G401.6 (cell line): ENCODE results near the gene CLP1.

Source experiments
- FAIRE-seq: peaks from 2 replicates; lab custom pipeline; 2012; peaks lifted over from hg19 to GRCh38; lab: Jason Lieb, UNC

Gene CLP1

DNA sequence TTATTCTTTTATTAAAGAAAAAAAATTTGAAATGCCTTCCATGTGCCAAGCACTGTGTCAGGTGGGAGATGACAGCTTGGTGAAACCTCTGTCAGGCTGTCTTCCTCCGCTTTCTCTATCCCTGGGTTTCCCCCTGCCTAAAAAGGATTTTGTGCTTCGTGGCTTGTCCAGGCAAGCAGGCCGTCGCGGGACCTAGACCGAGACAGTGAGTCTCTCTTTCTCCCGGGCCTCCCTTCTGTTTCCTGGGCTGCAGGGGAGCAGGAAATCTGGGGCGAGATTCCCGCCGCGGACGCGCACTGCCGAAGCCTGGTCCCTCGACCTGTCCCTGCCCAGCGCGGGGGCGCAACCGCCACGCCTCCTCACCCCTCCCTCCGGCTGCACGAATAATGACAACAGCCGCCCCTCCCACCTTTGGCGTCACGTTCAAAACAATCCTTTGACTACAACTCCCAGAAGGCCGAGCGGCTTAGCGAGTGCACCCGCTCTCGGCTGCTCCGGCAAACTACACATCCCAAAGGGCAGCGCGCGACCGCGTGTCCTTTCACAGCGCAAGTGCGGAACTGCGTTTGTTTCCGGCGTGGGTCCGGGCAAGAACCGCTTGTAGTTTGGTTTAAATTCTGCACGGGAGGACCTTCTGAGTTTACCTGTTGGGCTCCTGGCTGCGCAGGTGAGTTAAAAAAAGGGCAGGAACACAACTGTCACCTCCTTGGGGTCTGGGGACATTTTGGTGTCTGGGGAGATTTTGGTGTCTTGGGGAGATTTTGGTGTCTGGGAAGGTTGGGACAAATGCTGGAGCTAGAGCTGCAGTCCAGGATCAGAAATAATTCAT is at the start of gene CLP1:
TSS of gene CLP1 (plus strand) at position 569 of the 829 bp plus-strand sequence. CDS start 1,715 bp downstream, outside the sequence.
- peak; percentile 98 for FAIRE-seq

DNA sequence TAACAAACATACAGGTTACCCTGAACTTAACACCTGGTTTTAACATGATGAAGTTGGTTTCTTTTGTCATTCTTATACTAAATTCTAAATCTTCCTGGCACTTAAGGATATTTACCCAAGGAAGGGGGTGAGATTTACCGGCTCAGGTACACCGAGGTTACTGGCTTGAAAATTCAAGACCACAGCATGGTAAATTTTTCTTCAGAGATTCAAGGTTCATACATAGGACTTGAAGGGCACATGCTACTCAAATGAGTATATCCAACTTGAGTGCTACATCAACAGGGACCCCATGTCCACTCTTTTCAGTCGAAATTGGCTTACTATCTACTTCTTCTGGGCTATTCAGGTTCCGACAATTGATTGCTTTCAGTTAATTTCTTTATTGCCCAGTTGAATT is 47.4 kb upstream of the CLP1 start:
- FAIRE-seq = no peak

DNA sequence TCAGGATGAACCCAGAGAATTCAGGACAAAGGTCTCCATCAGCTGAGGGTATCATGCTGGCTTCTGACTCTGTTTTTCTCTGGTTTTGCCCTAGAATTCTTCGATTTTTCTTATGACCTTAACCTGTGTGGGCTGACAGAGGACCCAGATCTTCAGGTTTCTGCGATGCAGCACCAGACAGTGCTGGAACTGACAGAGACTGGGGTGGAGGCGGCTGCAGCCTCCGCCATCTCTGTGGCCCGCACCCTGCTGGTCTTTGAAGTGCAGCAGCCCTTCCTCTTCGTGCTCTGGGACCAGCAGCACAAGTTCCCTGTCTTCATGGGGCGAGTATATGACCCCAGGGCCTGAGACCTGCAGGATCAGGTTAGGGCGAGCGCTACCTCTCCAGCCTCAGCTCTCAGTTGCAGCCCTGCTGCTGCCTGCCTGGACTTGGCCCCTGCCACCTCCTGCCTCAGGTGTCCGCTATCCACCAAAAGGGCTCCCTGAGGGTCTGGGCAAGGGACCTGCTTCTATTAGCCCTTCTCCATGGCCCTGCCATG is 43.3 kb upstream of the CLP1 start:
- no peak for FAIRE-seq

DNA sequence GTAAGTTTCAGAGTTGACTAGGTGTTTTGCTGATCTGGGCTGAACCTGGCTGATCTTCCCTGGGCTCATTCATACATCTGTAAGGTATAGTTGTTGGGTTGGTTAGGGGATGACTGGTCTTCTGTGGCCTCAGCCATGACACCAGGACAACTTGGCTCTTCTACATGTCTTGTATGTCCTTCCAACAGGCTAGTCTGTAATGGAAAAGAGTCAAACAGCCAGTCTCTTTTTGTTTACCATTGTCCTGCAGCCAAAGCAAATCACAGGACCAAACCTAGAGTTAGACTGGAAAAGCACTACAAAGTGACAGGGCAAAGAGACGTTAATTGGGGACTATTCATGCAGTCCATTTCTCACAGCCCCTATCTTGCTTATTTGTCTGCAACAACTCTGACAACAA is 42.3 kb upstream of the CLP1 start:
- FAIRE-seq = no peak

DNA sequence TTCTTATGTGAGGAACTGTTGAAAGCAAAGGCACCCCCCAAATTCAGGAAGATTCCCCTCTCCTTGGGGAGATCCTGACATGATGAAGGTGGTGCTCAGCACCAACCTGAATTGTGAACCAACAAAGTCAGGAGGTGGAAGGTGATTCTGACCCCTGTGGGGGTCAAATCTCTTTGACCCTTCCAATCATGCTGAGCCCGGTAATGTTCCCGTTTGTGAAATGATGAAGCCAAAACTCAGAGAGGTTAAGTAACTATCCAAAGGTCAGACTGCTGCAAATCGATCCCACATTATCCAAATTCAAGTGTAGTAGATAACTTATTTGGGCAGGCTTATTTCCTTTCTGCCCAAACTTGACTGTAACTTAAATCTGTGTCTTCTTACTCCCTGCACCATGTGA is 41.0 kb upstream of the CLP1 start:
- no peak for FAIRE-seq

DNA sequence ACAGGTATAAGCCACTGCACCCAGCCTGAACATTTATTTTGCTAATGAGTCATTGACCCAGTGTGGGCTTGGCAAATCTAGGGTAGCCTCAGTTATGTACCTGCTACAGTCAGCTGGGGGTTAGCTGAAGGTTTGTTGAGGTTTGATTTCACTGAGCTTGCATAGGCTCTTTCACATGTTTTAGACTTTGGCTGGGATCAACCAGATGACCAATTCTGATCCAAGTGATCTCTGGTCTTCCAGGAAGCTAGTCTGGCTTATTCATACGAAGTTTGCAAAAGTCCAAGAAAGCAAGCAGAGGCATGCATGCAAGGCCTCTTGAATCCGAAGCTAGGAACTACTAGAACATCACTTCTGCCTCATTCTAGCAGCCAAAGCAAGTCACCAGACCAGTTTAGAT is 39.1 kb upstream of the CLP1 start:
- FAIRE-seq = no peak

DNA sequence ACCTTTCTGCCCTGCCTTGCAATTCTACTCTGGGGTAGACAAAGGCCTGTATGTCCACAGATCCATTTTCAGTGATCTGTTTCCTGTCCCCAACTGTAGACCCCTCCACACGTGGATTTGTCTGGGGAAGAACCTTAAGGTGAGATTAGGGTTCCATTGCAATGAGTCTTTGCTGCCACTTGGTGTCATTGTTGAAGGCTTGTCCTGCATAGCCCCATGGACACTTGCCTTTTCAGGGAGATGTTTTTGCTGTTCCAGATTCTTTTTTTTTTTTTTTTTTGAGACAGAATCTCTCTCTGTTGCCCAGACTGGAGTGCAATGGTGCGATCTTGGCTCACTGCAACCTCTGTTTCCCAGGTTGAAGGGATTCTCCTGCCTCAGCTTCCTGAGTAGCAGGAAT is 38.2 kb upstream of the CLP1 start:
- no peak for FAIRE-seq

DNA sequence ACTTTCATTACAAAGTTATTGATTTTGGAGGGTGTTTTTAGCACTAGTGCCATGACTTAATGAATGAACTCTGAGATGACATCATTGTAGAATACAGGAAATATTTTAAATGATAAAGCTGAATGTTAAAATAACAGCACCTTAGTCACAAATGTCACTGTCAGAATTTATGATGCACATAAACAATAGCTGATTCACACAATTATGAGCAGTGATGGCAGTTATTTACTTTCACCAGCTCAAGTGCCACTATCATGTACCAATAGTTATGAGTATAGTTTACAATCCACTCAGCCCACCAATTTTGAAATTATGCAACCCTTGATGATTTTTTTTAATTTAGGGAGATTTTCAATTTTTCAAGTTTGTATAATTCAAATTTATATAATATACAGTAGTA is 37.1 kb upstream of the CLP1 start:
- FAIRE-seq = no peak

DNA sequence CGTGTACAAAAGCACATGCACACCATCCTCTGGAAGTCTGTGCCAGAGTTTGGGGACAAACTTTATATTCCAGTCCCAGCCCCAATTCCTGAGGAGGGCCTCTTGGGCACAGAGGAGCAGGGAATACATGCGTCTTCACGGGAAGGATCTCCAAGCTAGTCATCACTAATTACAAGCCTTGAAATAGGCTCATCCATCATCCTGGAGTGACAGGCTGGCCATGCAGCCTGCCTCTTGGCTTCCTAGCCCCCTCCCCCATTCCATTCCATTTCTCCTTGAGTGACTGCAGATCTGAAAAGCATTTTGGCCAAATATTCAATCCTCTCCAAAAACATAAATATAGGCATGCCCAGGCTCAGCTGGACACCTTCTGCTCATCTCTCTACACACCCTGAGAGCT is 35.3 kb upstream of the CLP1 start:
- FAIRE-seq = no peak

DNA sequence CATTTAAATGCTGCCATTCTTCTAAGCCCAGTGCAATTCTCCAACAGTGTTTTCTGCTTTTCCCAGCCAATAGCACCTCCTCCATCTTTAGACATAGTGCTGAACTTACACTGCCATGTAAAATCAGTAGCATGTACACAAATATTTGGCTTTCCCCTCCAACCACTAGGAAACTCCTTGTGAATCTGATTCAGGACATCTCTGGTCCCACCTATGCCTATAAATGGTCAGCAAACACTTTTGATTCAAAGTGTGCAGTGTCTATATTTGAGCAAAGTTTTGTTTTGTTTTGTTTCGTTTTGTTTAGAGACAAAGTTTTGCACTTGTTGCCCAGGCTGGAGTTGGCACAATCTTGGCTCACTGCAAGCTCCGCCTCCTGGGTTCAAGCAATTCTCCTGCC is 32.7 kb upstream of the CLP1 start:
- FAIRE-seq = no peak

DNA sequence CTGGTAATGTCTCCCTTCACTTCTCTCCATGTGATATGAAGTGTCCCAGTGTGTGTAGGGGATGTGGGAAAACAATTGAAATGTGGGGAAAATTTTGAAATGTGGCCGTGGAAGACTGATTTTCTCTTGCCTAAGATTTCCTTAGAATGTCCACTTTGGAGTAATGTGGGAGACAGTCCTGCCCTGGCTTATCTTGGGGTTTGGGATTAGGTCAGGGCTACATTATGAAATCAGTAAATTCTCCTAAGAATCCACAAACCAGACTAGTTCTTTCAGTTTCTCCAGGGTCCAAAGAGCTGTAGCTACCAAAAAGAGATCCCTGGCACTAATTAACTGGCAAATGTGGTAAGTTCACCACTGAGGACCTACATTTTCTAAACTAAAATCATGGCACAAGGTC is 30.7 kb upstream of the CLP1 start:
- no peak for FAIRE-seq

DNA sequence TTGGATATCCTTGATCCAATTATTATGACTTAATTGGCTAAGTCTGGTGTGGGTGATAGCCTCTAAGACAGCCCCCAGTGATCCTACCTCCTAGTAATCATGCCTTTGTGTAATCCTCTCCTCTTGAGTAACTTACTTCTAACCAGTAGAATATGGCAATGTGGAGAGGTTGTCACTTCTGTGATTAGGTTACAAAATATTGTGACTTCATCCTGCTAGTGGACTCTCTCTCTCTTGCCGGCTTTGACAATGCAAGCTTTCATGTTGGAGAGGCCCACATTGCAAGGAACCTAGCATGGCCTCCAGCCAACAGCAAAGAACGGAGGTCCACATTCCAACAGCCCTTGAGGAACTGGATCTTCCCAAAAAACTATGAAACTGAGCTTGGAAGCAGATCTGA is 27.4 kb upstream of the CLP1 start:
- FAIRE-seq = no peak

DNA sequence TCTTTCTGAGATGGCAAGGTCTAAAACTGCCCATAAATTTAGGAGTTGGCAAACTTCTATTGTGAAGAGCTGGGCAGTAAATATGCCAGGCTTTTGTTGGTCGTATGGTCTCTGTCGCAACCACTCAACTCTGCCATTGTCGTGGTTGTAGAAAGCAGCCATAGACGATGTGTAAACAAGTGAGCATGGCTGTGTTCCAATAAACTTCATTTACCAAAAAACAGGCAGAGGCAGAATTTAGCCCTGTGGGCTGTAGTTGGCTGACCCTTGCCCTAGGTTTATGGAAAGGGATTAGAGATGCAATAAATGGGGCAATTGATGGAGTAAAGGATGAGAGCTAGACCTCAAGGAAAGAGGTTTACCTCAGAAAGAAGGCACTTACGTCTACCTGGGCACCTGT is 25.4 kb upstream of the CLP1 start:
- FAIRE-seq = no peak

DNA sequence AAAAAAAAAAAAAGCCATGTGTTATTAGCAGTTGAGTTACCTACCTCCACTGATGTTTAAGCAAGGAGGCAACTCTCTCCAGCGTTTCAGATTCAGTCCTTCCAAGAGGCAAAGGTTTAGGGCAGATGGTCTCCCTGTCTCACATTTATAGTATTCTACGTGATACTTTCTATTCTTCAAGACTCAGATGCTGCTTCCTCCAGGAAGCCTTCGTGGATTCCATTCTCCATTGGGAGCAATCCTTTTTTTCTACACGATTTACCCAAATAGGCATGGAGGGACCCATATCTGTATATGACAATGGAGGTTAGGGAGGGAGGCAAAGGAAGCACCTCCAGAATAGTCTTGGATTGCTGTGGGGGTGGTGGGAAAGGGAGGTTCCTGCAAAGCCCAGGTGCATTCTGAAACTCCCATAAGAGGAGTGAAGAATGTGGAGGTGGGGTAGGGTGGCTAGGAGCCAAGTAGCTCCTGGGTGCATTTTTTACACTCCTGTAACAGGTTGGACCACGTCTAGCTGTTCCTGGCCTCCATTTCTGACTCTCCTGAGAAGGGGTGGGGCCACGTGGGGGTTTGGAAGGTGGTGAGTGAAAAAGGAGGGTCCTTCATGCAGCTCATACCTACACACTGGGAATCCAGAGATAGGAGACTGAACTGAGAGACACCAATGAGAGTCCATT is 24.0 kb upstream of the CLP1 start:
- no peak for FAIRE-seq

DNA sequence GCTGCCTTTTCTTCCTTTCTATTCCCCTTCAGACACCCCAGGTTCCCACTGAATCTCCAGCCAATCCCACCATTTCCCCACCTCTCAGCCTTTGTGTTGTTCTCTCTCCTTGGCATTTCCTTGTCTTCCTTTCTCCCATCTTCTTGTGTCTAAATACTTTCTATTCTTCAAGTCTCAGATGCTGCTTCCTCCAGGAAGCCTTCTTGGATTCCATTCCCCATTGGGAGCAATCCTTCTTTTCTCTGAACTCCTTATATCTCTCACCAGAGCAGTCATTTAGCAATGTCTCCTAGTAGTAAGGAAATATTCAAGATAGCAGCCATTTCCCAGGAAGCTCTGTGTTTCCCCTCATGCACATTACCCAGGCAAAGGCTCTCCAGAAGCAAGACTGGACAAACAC is 23.3 kb upstream of the CLP1 start:
- no peak for FAIRE-seq

DNA sequence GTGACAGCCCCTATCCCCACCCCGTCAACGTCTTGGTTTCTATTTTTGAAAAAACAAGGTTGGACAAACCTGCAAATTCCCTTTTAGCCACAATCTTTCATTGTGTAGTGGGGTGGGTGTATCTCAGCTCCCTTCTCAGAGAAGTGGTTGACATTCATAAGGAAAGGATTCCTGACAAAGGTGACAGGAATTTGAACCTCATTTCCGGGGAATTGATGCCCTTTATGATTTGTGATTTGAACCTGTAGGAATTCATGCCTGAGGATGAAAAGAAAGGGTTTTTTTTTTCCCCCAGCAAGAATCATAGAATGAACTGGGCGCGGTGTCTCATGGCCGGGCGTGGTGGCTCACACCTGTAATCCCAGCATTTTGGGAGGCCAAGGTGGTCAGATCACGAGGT is 22.3 kb upstream of the CLP1 start:
- no peak for FAIRE-seq

DNA sequence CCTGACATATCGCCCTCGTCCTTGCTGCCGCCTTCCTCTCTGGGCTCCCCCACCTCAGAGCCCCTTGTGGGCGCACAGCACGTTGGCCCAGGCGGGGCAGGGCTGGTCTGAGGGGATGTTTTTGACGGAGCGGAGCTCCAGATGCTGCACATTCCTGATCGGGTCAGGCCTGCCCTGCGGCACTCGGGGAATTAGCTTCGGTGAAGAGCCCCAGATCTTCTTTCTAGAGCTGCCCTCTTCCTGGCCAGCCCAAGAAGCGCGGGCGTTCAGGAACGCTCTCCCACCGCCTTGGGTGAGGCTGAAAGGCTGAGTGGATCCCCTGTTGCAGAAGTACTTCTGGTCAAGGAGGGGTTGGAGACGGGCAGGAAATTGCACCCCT is 19.9 kb upstream of the CLP1 start:
- FAIRE-seq = no peak

DNA sequence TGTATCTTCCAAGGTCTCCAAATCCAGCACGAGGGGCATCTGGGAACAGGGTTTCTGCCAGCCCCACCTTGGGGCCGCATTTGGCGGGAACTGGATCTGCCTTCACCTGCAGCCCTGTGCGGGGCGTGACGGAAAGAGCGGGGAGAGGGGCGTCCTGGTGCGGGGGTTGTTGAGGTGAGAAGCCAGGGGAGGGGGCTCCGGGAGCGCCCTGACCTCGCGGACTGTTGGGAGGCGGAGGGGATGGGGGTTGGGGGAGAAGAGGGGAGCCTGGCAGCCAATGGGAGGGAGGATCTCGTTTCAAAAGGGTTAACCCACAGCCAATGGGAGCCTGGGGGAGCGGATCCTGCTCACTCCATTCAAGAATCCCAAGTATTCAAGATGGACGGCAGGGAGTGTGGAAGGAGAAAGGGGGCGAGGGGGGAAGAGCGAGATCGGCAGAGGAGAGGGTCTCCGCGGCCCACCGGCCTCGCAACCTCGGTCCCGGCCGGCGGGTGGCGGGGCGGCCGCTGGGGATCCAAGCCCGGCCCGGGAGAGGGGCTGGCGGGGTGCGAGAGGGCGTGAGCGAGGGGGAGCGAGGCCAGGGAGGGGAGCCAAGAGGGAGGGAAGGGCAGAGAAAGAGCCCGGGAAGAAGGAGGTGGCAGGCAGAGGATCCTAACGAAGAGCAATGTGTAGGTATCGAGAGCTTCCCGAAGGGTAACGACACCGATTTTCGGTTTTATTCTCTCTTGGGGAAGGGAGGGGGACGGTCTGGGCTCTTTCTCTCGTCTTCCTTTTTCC is 19.4 kb upstream of the CLP1 start:
- peak; percentile 93 for FAIRE-seq

DNA sequence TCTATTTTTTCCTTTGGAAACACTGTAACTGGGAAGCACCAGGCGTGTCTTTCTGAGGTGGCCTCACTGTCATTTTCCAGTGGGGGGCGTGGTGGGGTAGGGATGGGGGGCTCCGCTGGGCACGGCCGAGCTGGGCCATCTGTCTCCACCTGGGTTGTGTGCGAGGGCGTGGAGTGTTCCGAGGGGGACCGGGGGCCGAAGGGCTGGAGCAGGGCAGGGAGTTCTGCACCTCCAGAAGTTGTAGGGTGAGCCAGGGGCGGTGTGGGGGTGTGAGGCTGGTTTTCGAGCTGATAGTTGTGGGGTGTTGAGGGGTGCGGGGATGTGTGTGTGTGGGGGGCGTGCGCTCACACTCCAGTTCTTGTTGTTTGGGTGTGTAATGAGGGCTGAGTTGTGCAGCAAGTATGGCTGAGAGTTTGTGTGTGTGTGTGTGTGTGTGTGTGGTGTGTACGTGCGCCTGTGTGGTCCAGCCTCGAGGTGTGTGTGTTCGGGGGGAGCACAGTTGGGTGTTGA is 18.7 kb upstream of the CLP1 start:
- no peak for FAIRE-seq

DNA sequence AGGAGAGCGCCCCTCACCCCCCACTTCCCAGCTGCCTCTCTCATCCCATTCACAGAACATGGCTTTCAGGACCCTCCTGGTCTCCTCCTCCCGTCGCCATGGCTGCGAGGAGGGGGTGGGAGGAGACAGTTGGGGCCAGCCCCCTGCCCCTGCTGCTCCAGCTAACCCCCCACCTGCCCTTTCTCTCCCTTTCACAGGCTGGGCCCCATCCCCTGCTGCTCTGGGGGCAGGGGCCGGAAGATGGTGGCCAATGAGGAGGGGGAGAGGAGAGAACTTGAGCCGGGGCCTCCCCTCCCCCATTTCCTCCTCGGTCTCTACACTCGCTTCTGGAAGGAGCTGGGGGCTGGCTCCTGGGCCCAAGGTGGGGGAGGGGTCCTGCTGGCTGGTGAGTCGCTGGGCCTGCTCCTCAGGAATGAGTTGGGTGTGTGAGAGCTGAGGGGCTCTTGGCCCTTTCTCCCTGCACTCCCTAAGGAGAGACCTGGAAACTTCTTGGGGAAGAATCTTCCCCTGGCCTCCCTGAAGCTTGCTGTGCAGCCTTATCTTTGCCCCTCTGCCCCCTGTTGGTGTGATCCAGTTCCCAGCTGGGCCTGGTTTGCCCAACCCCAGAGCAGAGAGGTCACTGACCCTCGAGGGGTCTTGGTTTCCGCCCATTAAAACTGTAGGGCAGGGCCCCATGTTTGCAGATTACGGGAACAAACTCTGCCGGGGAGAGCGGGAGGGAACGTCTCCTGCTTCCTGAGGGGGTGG is 18.1 kb upstream of the CLP1 start:
- peak; percentile 98 for FAIRE-seq

DNA sequence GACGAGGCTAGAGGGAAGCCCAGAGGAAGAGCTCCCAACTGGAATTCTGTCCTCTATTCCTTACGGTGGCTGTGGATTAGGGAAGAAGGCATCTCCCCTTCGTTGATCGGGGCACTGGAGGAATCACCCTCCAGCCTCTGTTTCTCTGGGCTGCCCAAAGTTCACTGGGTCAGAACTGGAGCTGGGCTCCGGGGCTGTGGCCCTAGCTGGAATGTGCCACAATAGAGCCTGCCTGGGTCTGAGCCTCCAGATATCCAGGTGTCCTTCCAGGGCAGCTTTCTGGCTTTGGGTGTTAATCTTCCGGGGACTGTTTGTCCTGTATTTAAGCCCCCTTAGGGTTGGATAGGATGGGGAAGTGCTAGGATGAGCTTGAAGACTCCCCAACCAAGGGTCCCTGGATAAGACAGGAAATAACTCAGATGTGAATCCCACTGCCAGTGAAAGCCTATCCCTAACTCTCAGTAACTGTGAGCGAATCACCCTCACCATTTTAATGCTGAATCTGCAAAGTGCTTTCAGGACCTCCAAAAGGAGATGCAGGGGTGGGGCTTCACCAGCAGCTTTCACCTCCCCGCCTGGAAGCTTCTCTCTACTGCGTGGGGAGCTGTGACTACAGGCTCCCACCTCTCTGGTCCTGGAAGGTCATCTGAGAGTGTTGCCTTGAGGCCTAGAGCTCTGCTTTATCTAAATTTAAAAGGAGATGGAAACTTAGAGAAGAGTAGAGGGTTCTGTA is 17.3 kb upstream of the CLP1 start:
- no peak for FAIRE-seq
